HepG2 (cell line): ENCODE measurements around the gene SLC13A3. TPM values are rescaled to one million over a fixed set of nuclear protein-coding genes. Genes with fewer than 3 reads are reported as not detected.

ENCODE experiments used
- ZNF235 ChIP-seq: sonication (generic); formaldehyde crosslinking; IDR thresholded peaks from 2 replicates; pipeline ENCODE4 v1.8.1; 2023; ENCODE audit warnings: mild to moderate bottlenecking, missing genetic modification reagents, borderline replicate concordance
- ZNF747 ChIP-seq: sonication (generic); formaldehyde crosslinking; IDR thresholded peaks from 2 replicates; pipeline ENCODE4 v1.8.1; 2023; ENCODE audit warnings: missing genetic modification reagents, mild to moderate bottlenecking, borderline replicate concordance
- polyA plus RNA-seq, 8 experiments: library from polyadenylated mRNA; depleted of rRNA in 3 of 8; stranded (reverse) in 7 of 8; unstranded in 1 of 8; fragments of >200 nt; fragmentation: Illumina TruSeq in 4 of 8; extraction: Trizol in 4 of 8; gene quantifications; 2 replicates each; pipeline versions ENCODE4 v1.2.1 to v1.2.3, GENCODE V29; 2011 to 2016; ENCODE audit warnings: low read depth in 4 of 8, missing spikeins in 1 of 8, mixed read lengths in 1 of 8; ENCODE audit not compliant: insufficient read depth in 1 of 8
- total RNA-seq, 5 experiments: library from RNA; depleted of rRNA; stranded (reverse); fragments of >200 nt; fragmentation: Illumina TruSeq; extraction: Trizol; gene quantifications; 2 replicates each; pipeline ENCODE4 v1.2.3, GENCODE V29; 2016; ENCODE audit warnings: low read depth in 1 of 5
- TF ChIP-seq, protein P1 (sequence below): sonication (generic); formaldehyde crosslinking; IDR thresholded peaks from 2 replicates; pipeline ENCODE4 v1.5.1; 2020; ENCODE audit warnings: missing genetic modification reagents, mild to moderate bottlenecking, borderline replicate concordance
- TF ChIP-seq, protein P2 (sequence below): sonication (generic); formaldehyde crosslinking; IDR thresholded peaks from 2 replicates; pipeline ENCODE4 v1.4.0; 2020; ENCODE audit warnings: mild to moderate bottlenecking, missing genetic modification reagents
- TF ChIP-seq, protein P3 (sequence below), 2 experiments: sonication (generic) in 1 of 2; formaldehyde crosslinking in 1 of 2; IDR thresholded peaks; 2 replicates each; pipeline versions ENCODE4 v1.4.0 to v1.6.1; 2016 to 2020; ENCODE audit warnings: borderline replicate concordance in 1 of 2, low read depth in 1 of 2, mild to moderate bottlenecking in 1 of 2, missing genetic modification reagents in 1 of 2

The SLC13A3 gene
- total and polyA plus RNA-seq, 2 of the 13 experiments (the other 11 are each of a cell fraction or from before 2014, with no cell fraction given): 66.5 to 76.0 TPM

DNA sequence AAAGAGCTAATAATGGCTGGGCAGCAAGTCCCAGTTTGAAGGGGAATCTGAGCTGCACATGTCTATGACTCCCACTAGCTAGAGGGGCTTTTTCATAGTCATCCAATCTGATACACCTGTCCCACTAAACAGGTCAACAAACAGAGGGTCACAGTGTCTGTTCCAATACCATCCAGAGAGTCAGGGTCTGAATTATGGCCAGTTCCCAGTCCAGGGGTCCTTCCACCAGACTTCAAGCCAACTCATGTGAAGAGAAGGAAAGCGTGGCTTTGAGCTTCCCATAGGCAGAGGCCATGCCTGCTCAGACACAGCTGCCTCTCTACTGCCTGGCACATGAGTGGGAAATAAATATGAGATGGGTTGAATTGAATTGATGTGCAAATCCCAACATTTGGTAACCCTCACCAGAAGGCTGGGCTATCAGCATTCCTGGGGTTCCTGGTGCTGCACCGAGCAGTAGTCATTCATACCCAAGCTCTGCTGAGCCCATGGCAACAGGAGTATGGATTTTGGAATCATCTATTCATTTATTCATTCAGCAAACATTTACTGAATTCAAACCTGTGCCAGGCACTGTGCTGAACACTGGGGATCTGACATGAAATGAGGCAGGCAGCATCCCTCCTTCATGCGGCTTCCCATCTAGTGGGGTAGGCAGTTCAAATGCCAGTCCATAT is 20.7 kb upstream of the SLC13A3 start (continued):
- TF ChIP-seq, protein P1, sequence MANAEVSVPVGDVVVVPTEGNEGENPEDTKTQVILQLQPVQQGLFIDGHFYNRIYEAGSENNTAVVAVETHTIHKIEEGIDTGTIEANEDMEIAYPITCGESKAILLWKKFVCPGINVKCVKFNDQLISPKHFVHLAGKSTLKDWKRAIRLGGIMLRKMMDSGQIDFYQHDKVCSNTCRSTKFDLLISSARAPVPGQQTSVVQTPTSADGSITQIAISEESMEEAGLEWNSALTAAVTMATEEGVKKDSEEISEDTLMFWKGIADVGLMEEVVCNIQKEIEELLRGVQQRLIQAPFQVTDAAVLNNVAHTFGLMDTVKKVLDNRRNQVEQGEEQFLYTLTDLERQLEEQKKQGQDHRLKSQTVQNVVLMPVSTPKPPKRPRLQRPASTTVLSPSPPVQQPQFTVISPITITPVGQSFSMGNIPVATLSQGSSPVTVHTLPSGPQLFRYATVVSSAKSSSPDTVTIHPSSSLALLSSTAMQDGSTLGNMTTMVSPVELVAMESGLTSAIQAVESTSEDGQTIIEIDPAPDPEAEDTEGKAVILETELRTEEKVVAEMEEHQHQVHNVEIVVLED (CRISPR knock-in tag): 0 out of 2 replicates have a peak, but pooled peaks have one; percentile 5
- peak; percentile 81; the same call in 1 of the 2 replicates for TF ChIP-seq ZNF235 (CRISPR knock-in tag)
- peak; percentile 50; the same call in 1 of the 2 replicates for TF ChIP-seq ZNF747 (CRISPR knock-in tag)
- TF ChIP-seq, protein P2, sequence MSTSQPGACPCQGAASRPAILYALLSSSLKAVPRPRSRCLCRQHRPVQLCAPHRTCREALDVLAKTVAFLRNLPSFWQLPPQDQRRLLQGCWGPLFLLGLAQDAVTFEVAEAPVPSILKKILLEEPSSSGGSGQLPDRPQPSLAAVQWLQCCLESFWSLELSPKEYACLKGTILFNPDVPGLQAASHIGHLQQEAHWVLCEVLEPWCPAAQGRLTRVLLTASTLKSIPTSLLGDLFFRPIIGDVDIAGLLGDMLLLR: 0 out of 2 replicates have a peak, but pooled peaks have one; percentile 46
- TF ChIP-seq, protein P3, sequence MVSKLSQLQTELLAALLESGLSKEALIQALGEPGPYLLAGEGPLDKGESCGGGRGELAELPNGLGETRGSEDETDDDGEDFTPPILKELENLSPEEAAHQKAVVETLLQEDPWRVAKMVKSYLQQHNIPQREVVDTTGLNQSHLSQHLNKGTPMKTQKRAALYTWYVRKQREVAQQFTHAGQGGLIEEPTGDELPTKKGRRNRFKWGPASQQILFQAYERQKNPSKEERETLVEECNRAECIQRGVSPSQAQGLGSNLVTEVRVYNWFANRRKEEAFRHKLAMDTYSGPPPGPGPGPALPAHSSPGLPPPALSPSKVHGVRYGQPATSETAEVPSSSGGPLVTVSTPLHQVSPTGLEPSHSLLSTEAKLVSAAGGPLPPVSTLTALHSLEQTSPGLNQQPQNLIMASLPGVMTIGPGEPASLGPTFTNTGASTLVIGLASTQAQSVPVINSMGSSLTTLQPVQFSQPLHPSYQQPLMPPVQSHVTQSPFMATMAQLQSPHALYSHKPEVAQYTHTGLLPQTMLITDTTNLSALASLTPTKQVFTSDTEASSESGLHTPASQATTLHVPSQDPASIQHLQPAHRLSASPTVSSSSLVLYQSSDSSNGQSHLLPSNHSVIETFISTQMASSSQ (IDR thresholded peaks at IDR 0.05; ENCODE audit: low read depth): no peak
- TF ChIP-seq, protein P3 (CRISPR knock-in tag; IDR thresholded peaks at IDR 0.05; ENCODE audit: borderline replicate concordance): 0 out of 2 replicates have a peak, but pooled peaks have one; percentile 32
